GM13976 (cell line): ENCODE results near the gene MAP4K2.
A peak's percentile ranks its signal among the peaks of the same experiment; 100 is the strongest.

ENCODE experiments used
- DNase-seq: peaks from one replicate; pipeline ENCODE4 v3.0.0; 2012; ENCODE audit warnings: low spot score
- CTCF ChIP-seq: IDR thresholded peaks from 2 replicates; pipeline ENCODE4 v1.5.1; 2012; ENCODE audit warnings: borderline replicate concordance, mild to moderate bottlenecking; ENCODE audit not compliant: insufficient read depth; ENCODE audit errors: extremely low read depth, missing control alignments, control extremely low read depth
- in situ Hi-C: fragments of 300-500 bp; cut with MboI; formaldehyde crosslinking; loops from one replicate; pipeline ENCODE4 v1.12.0; 2022; ENCODE audit warnings: low sequenced_read_pairs, mixed read lengths, inconsistent platforms; ENCODE audit not compliant: unreplicated experiment

MAP4K2 gene

GRCh38 chr11:64803158-64803845 lies at the start of gene MAP4K2:
TSS of gene MAP4K2 (minus strand) at chr11:64803214. CDS start at chr11:64803149, 65 bp downstream.
- DNase-seq = peak; percentile 98
- in situ Hi-C loops = no loop called here
- TF ChIP-seq CTCF = no peak

GRCh38 chr11:64851831-64852351 lies 48.9 kb upstream of the MAP4K2 start:
- TF ChIP-seq CTCF = no peak
- in situ Hi-C loops = no loop called here
- DNase-seq = peak; percentile 72

GRCh38 chr11:64850979-64851567 lies 48.1 kb upstream of the MAP4K2 start:
- in situ Hi-C loops = no loop called here
- DNase-seq = peak; percentile 88
- no peak for TF ChIP-seq CTCF

GRCh38 chr11:64849598-64850356 lies 46.8 kb upstream of the MAP4K2 start:
- in situ Hi-C loops = loop anchor here (5.0 kb wide), 1 partner anchor 43 kb away; no protein-coding TSS in a partner anchor
- no peak for TF ChIP-seq CTCF
- DNase-seq = no peak

GRCh38 chr11:64848826-64849597 lies 46.0 kb upstream of the MAP4K2 start:
- no peak for DNase-seq
- TF ChIP-seq CTCF = peak; percentile 14
- in situ Hi-C loops = loop anchor here (5.0 kb wide), 1 partner anchor 43 kb away; no protein-coding TSS in a partner anchor

- no peak for TF ChIP-seq CTCF
- in situ Hi-C loops = loop anchor here (5.0 kb wide), 1 partner anchor 44 kb away; no protein-coding TSS in a partner anchor
These were observed 45.3 kb upstream of the MAP4K2 start for GRCh38 chr11:64848214-64848825.

More at GRCh38 chr11:64848214-64848825, 45.3 kb upstream of the MAP4K2 start:
- no peak for DNase-seq
